ENCODE measurements around the gene TOP1. TPM values are rescaled to one million over a fixed set of nuclear protein-coding genes. Genes with fewer than 3 reads are reported as not detected.

Gene TOP1
- total and polyA plus RNA-seq, 2 of the 4 experiments (the other 2 are of a cell fraction) = 14.0 to 21.5 TPM

- CTCF ChIA-PET = interaction anchor here (0.6 to 1.3 kb wide), 2 partner anchors 14 to 68 kb away, joined by 4 to 7 read pairs; no protein-coding TSS in a partner anchor
- Histone ChIP-seq H3K27ac (ENCODE audit: insufficient read depth, low read length) (no peak overlapping the region), H4K5ac (ENCODE audit: low read depth, low read length) (no peak overlapping the region), H3K9me3 (ENCODE audit: control insufficient read depth, insufficient read depth, low read length) (no peaks in the 10 kb centered on the region), H4K91ac (ENCODE audit: insufficient read depth, low read depth, low read length) (peak overlapping the region; percentile 11; the same call in 1 of the 2 replicates), H3K36me3 (ENCODE audit: control insufficient read depth, insufficient read depth, low read length) (no peaks in the 10 kb centered on the region), H3K56ac (ENCODE audit: extremely low read depth, insufficient read depth, low read length) (no peak overlapping the region), H3K4me1 (ENCODE audit: control insufficient read depth, insufficient read depth, low read length) (peaks cover 3% of the 10 kb centered on the region), H3K18ac (ENCODE audit: low read depth, low read length) (no peak overlapping the region), H3K4me2 (ENCODE audit: low read depth, low read length) (no peak overlapping the region), H3K4me3 (ENCODE audit: insufficient read depth, low read depth, low read length) (no peak overlapping the region), H3K14ac (replicated peaks; ENCODE audit: low read depth, low read length) (peak overlapping the region; percentile 35; the same call in 1 of the 2 replicates), H2AK9ac (replicated peaks; ENCODE audit: low read depth, low read length, poor library complexity) (no peak overlapping the region), H2BK5ac (ENCODE audit: low read depth, low read length, poor library complexity, severe bottlenecking) (no peak overlapping the region), H3K9me1 (ENCODE audit: insufficient read depth, low read length) (no peaks in the 10 kb centered on the region; the same call in none of the 2 replicates), H3K23ac (ENCODE audit: low read depth, low read length) (no peak overlapping the region; the same call in 1 of the 2 replicates), H2AFZ (replicated peaks; ENCODE audit: low read length, poor library complexity) (peak overlapping the region; percentile 10), H4K20me1 (ENCODE audit: insufficient read depth, low read length) (no peaks in the 10 kb centered on the region), H3K27me3 (ENCODE audit: control insufficient read depth, insufficient read depth, low read length) (peaks cover 2% of the 10 kb centered on the region; the same call in 1 of the 2 replicates), H4K8ac (ENCODE audit: low read depth in 2 of 2, low read length in 2 of 2) (no peak overlapping the region), H2BK20ac (ENCODE audit: low read depth, low read length) (no peak overlapping the region), H2BK120ac (ENCODE audit: low read depth, low read length) (no peak overlapping the region), H3K9ac (ENCODE audit: low read depth, low read length) (no peak overlapping the region), H3K4ac (ENCODE audit: low read depth, low read length) (0 out of 2 replicates have a peak overlapping the region, but pooled peaks have one; percentile 35), H3K79me1 (ENCODE audit: low read depth in 1 of 2, low read length in 2 of 2) (no peaks in the 10 kb centered on the region; a peak in 1 of 4 replicates), H2BK15ac (ENCODE audit: low read depth, low read length) (no peak overlapping the region), H2AK5ac (ENCODE audit: low read depth, low read length) (no peak overlapping the region; the same call in 1 of the 2 replicates)
- intact Hi-C loops (cut with micrococcal nuclease) = no loop called here
- DNase-seq (no peak), ATAC-seq (ENCODE audit: low read depth) (no peak)
- BruUV-seq (replicated peaks) = no TSS peak
- TF ChIP-seq RAD21 (IDR thresholded peaks at IDR 0.05; ENCODE audit: low read length) = no peak
- TF ChIP-seq USF2 (IDR thresholded peaks at IDR 0.05; ENCODE audit: low read depth, low read length) = no peak
- no peak for TF ChIP-seq MXI1 (IDR thresholded peaks at IDR 0.05; ENCODE audit: borderline replicate concordance, low read depth, low read length)
- TF ChIP-seq FOS (IDR thresholded peaks at IDR 0.05; ENCODE audit: low read depth, low read length) = no peak
- TF ChIP-seq ELK1 (IDR thresholded peaks at IDR 0.05; ENCODE audit: borderline replicate concordance, low read depth, low read length) = no peak
- no peak for TF ChIP-seq CEBPB (IDR thresholded peaks at IDR 0.05; ENCODE audit: low read depth, low read length)
- no peak for TF ChIP-seq MAZ (IDR thresholded peaks at IDR 0.05; ENCODE audit: borderline replicate concordance, low read depth, low read length)
- TF ChIP-seq RFX5 (IDR thresholded peaks at IDR 0.05; ENCODE audit: low read depth, low read length) = no peak
- no peak for TF ChIP-seq RCOR1 (IDR thresholded peaks at IDR 0.05; ENCODE audit: insufficient replicate concordance, low read length)
- TF ChIP-seq MAFK (IDR thresholded peaks at IDR 0.05; ENCODE audit: low read depth, low read length) = no peak
- no peak for TF ChIP-seq NFE2L2 (IDR thresholded peaks at IDR 0.05; ENCODE audit: low read depth, low read length)
- no peak for TF ChIP-seq SMC3 (IDR thresholded peaks at IDR 0.05; ENCODE audit: low read depth, low read length)
- WGBS, 2 experiments (ENCODE audit: extremely low coverage in 2 of 2, insufficient read length in 1 of 2) = no CpG with 5 or more reads among the region's 3 CpGs
- dilution Hi-C loops (cut with HindIII; ENCODE audit: low sequenced_read_pairs, unreplicated experiment) = no loop called here
- in situ Hi-C loops (cut with MboI; ENCODE audit: low sequenced_read_pairs) = no loop called here
- POLR2A ChIA-PET (ENCODE audit: unreplicated experiment) = no interaction called here
Measured at GRCh38 chr20:41017448-41018042, 11.1 kb upstream of the TOP1 start.
